Cardiac muscle cell (in vitro differentiated cells and primary cell): Measurements from ENCODE around the gene P4HTM. TPM values are rescaled to one million over a fixed set of nuclear protein-coding genes. Genes with fewer than 3 reads are reported as not detected.

ENCODE experiments used
- DNase-seq, 2 donors: peaks; one replicate each; pipeline versions ENCODE4 v3.0.0 to v3.0.0-alpha.2; 2010 to 2017; ENCODE audit warnings: low read depth in 1 of 2, low spot score in 1 of 2
- H3K27ac ChIP-seq: fragments of 200-600 bp; sonication (generic); 2 replicates; pipeline ENCODE4 v1.5.1; 2016
- H3K27me3 ChIP-seq: fragments of 200-600 bp; sonication (generic); 2 replicates; pipeline ENCODE4 v1.6.0; 2016; ENCODE audit warnings: control low read depth
- H3K36me3 ChIP-seq: fragments of 200-600 bp; sonication (generic); 2 replicates; pipeline ENCODE4 v1.5.1; 2016; ENCODE audit warnings: control low read depth
- H3K4me1 ChIP-seq: fragments of 200-600 bp; sonication (generic); 2 replicates; pipeline ENCODE4 v1.8.1; 2017; ENCODE audit warnings: low read depth, mild to moderate bottlenecking, mixed run types
- H3K4me3 ChIP-seq: fragments of 200-600 bp; sonication (generic); 2 replicates; pipeline ENCODE4 v1.5.1; 2016; ENCODE audit warnings: mild to moderate bottlenecking
- H3K9me3 ChIP-seq: fragments of 200-600 bp; sonication (generic); 2 replicates; pipeline ENCODE4 v1.5.1; 2017; ENCODE audit warnings: low read depth, mild to moderate bottlenecking, control low read depth
- polyA plus RNA-seq: library from polyadenylated mRNA; unstranded; fragments of >200 nt; fragmentation: Nextera tagmentation; extraction: Ambion mirVana; gene quantifications from 2 replicates; pipeline ENCODE4 v1.2.1, GENCODE V29; 2016
- total RNA-seq: library from RNA; depleted of rRNA; stranded (reverse); fragments of >200 nt; gene quantifications from 2 replicates; pipeline ENCODE4 v1.2.3, GENCODE V29; 2016
- TF ChIP-seq, protein P1 (sequence below): IDR thresholded peaks from 2 replicates; pipeline ENCODE4 v1.5.1; 2012; ENCODE audit warnings: low read depth, mild to moderate bottlenecking, low read length

The P4HTM gene
- total and polyA plus RNA-seq, 2 experiments from 2014 or later: 60.4 to 76.5 TPM

GRCh38 chr3:48962939-48963338, 27.1 kb upstream of the P4HTM start:
- Histone ChIP-seq H3K27ac (no peak overlapping the region), H3K4me1 (no peaks in the 10 kb centered on the region), H3K27me3 (no peaks in the 10 kb centered on the region), H3K9me3 (no peaks in the 10 kb centered on the region), H3K36me3 (peaks cover 31% of the 10 kb centered on the region), H3K4me3 (no peak overlapping the region)
- no peak for DNase-seq
- TF ChIP-seq, protein P1, sequence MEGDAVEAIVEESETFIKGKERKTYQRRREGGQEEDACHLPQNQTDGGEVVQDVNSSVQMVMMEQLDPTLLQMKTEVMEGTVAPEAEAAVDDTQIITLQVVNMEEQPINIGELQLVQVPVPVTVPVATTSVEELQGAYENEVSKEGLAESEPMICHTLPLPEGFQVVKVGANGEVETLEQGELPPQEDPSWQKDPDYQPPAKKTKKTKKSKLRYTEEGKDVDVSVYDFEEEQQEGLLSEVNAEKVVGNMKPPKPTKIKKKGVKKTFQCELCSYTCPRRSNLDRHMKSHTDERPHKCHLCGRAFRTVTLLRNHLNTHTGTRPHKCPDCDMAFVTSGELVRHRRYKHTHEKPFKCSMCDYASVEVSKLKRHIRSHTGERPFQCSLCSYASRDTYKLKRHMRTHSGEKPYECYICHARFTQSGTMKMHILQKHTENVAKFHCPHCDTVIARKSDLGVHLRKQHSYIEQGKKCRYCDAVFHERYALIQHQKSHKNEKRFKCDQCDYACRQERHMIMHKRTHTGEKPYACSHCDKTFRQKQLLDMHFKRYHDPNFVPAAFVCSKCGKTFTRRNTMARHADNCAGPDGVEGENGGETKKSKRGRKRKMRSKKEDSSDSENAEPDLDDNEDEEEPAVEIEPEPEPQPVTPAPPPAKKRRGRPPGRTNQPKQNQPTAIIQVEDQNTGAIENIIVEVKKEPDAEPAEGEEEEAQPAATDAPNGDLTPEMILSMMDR: no peak

DNA sequence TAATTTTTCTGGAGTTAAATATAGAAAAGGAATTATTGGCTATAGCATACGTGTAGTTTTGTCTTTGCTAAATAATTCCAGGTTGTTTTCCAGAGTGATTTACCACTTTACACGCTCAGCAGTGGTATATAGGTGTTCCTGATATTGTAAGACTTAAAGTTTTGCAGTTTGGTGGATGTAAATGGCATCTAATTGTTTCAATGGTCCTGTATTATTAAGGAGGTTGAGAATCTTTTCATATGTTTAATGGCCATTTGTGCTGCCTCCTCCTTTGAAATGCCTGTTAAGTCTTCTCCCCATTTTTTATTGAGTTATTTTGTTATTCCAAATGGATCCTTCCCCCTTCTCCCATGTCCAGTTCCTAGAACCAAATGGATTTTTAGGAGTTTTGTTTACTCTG, 26.4 kb upstream of the P4HTM start:
- no peak overlapping the region for H3K4me3 ChIP-seq
- H3K9me3 ChIP-seq: no peaks in the 10 kb centered on the region
- no peak for DNase-seq
- H3K4me1 ChIP-seq: no peaks in the 10 kb centered on the region
- H3K27ac ChIP-seq: no peak overlapping the region
- peaks cover 32% of the 10 kb centered on the region for H3K36me3 ChIP-seq
- TF ChIP-seq, protein P1: no peak
- no peaks in the 10 kb centered on the region for H3K27me3 ChIP-seq

GRCh38 chr3:48966367-48966766, 23.7 kb upstream of the P4HTM start:
- H3K27me3 ChIP-seq: no peaks in the 10 kb centered on the region
- no peaks in the 10 kb centered on the region for H3K4me1 ChIP-seq
- H3K36me3 ChIP-seq: peaks cover 46% of the 10 kb centered on the region
- H3K9me3 ChIP-seq: no peaks in the 10 kb centered on the region
- H3K4me3 ChIP-seq: no peak overlapping the region
- no peak for DNase-seq
- TF ChIP-seq, protein P1: no peak
- H3K27ac ChIP-seq: no peak overlapping the region

- H3K36me3 ChIP-seq: peaks cover 47% of the 10 kb centered on the region
- no peak overlapping the region for H3K27ac ChIP-seq
- DNase-seq: no peak
- TF ChIP-seq, protein P1: no peak
- H3K4me3 ChIP-seq: no peak overlapping the region
- no peaks in the 10 kb centered on the region for H3K4me1 ChIP-seq
- no peaks in the 10 kb centered on the region for H3K27me3 ChIP-seq
- no peaks in the 10 kb centered on the region for H3K9me3 ChIP-seq
Measured at GRCh38 chr3:48966876-48967361, 23.1 kb upstream of the P4HTM start.

DNA sequence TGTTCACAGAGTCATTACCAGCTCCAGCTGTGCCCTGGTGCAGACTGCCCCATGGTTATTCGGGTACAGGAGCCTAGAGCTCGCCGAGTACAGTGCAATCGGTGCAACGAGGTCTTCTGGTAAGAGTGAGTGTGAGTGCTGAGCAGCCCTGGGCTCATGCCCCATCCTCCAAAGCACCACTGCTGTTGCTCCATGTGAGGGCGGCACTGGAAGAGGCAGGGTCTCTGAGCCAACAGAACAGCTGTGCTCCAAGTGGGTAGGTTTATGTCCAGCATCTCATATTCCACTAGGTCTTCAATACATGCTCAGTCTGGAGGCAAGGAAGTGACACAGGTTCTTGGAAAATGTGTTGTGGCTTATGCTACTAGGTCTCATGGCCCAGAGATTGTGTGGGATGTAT, 19.5 kb upstream of the P4HTM start:
- Histone ChIP-seq H3K9me3 (no peaks in the 10 kb centered on the region), H3K36me3 (peaks cover 60% of the 10 kb centered on the region), H3K4me3 (no peak overlapping the region), H3K27ac (no peak overlapping the region), H3K4me1 (no peaks in the 10 kb centered on the region), H3K27me3 (no peaks in the 10 kb centered on the region)
- no peak for DNase-seq
- TF ChIP-seq, protein P1: no peak
